ENCODE results near the gene HSD17B3. TPM values are rescaled to one million over a fixed set of nuclear protein-coding genes. Genes with fewer than 3 reads are reported as not detected.

The HSD17B3 gene
- total RNA-seq, 2 experiments from 2014 or later, result not detected

- intact Hi-C loops (cut with micrococcal nuclease), result no loop called here
- Mint-ChIP-seq H3K27ac (no peak overlapping the region), H3K9me3 (peaks cover 6% of the 10 kb centered on the region), H3K36me3 (ENCODE audit: low read depth) (no peaks in the 10 kb centered on the region), H3K4me1 (ENCODE audit: low read depth) (no peaks in the 10 kb centered on the region), H3K4me3 (no peak overlapping the region), H3K27me3 (ENCODE audit: low read depth) (no peaks in the 10 kb centered on the region)
- CTCF ChIA-PET, result interaction anchor here (0.6 kb wide), 1 partner anchor 165 kb away, joined by 3 read pairs; no protein-coding TSS in a partner anchor
- DNase-seq, result no peak
Measured at GRCh38 chr9:96299823-96300222, 2.2 kb downstream of the HSD17B3 start.

DNA sequence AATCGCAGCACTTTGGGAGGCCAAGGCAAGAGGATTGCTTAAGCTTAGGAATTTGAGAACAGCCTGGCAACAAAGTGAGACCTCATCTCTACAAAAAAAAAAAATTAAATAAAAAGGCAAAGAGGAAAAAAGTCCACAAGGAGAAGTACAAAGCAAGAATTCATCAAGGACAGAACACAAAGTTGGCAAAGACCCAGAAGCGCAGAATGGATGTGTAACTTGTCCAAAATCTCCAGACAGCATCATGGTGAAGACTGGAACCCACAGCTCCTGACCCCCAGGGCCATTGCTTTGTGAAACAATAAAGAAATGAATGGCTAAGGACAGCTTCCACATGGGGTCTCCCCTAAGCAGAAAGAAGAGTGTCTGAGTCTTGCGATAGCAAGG lies 7.8 kb downstream of the HSD17B3 start:
- DNase-seq, result no peak
- Mint-ChIP-seq H3K36me3 (ENCODE audit: low read depth) (no peaks in the 10 kb centered on the region), H3K4me3 (no peak overlapping the region), H3K27me3 (ENCODE audit: low read depth) (no peaks in the 10 kb centered on the region), H3K9me3 (peaks cover 4% of the 10 kb centered on the region), H3K4me1 (ENCODE audit: low read depth) (no peaks in the 10 kb centered on the region), H3K27ac (no peak overlapping the region)
- intact Hi-C loops (cut with micrococcal nuclease), result no loop called here
- CTCF ChIA-PET, result interaction anchor here (1.1 kb wide), 1 partner anchor 23 kb away, joined by 3 read pairs; no protein-coding TSS in a partner anchor

DNA sequence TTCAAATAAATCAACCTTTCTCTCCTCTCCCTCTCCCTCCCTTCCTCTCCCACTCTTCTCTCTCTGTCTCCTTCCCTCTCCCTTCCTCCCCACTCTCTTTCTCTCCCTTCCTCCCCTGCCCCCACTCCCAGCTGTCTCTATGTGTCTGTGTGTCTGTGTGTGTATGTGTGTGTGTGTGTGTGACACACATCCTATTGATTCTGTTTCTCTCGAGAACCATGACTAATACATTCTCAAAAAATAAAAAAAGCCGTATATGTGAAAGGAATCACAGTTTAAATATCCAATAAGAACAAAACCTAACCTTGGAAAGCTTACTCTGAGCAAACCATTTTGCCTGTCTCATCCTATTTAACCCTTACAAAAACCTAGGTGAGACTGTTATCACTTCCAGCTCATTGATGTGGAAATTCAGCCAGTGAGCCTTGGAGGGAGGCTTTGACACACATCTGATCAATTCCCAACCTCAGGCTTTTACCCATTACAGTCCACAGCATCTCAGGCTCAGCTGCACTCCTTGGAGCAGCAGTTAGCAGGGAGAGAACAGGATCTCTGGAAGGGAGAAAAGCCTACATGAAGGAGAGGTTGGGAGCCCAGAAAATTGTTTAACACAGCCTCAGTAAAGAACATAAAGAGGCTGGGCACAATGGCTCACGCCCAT lies 8.3 kb downstream of the HSD17B3 start:
- Mint-ChIP-seq H3K27me3 (ENCODE audit: low read depth) (no peaks in the 10 kb centered on the region), H3K9me3 (peaks cover 4% of the 10 kb centered on the region), H3K4me3 (no peak overlapping the region), H3K27ac (no peak overlapping the region), H3K4me1 (ENCODE audit: low read depth) (no peaks in the 10 kb centered on the region), H3K36me3 (ENCODE audit: low read depth) (no peaks in the 10 kb centered on the region)
- CTCF ChIA-PET, result interaction anchor here (1.1 kb wide), 1 partner anchor 24 kb away, joined by 3 read pairs; no protein-coding TSS in a partner anchor
- DNase-seq, result no peak
- intact Hi-C loops (cut with micrococcal nuclease), result no loop called here

GRCh38 chr9:96289392-96289791 lies 12.6 kb downstream of the HSD17B3 start:
- H3K36me3 Mint-ChIP-seq (ENCODE audit: low read depth), result no peaks in the 10 kb centered on the region
- no peaks in the 10 kb centered on the region for H3K4me1 Mint-ChIP-seq (ENCODE audit: low read depth)
- no peak overlapping the region for H3K4me3 Mint-ChIP-seq
- DNase-seq, result no peak
- H3K27ac Mint-ChIP-seq, result no peak overlapping the region
- H3K9me3 Mint-ChIP-seq, result no peaks in the 10 kb centered on the region
- CTCF ChIA-PET, result no interaction called here
- intact Hi-C loops (cut with micrococcal nuclease), result no loop called here
- peaks cover 5% of the 10 kb centered on the region for H3K27me3 Mint-ChIP-seq (ENCODE audit: low read depth)

DNA sequence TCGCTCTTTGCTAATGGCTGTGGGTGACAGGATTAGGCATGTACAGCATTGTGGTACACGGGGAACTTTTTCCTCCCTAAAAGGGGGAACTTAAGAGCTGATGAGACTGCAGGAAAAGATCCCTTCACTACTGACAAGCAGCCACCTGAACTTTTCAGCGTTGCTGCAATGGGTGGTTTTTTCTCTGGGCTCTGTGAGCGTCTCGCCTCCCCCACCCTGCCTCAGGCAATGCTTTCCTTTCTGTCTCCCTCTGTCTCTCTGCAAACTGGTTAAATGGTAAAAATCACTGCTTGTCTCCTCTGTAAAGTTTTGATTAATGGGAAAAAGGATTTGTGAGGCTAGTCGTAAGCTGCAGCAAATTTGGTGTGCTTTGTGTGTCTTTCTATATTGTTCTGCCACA lies 20.3 kb downstream of the HSD17B3 start:
- CTCF ChIA-PET, result no interaction called here
- Mint-ChIP-seq H3K27me3 (ENCODE audit: low read depth) (peaks cover 11% of the 10 kb centered on the region), H3K9me3 (peaks cover 2% of the 10 kb centered on the region), H3K27ac (no peak overlapping the region), H3K4me1 (ENCODE audit: low read depth) (no peaks in the 10 kb centered on the region), H3K36me3 (ENCODE audit: low read depth) (peaks cover 3% of the 10 kb centered on the region), H3K4me3 (no peak overlapping the region)
- intact Hi-C loops (cut with micrococcal nuclease), result no loop called here
- DNase-seq, result no peak

DNA sequence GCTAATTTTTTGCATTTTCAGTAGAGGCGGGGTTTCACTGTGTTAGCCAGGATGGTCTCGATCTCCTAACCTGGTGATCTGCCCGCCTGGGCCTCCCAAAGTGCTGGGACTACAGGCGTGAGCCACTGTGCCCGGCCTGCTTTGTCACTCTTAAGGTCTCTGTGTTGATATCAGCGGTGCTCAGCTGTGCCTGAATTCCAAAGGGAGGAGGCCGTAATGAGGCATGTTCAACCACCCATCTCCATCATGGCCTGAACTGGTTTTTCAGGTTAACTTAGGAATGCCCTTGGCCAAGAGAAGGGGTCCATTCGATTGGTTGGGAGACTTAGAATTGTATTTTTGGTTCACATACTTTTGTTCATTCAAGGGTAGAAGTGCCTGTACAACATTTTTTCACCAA lies 22.0 kb downstream of the HSD17B3 start:
- Mint-ChIP-seq H3K4me1 (ENCODE audit: low read depth) (no peaks in the 10 kb centered on the region), H3K9me3 (peaks cover 10% of the 10 kb centered on the region), H3K36me3 (ENCODE audit: low read depth) (peaks cover 4% of the 10 kb centered on the region), H3K27ac (no peak overlapping the region), H3K27me3 (ENCODE audit: low read depth) (peaks cover 6% of the 10 kb centered on the region), H3K4me3 (no peak overlapping the region)
- CTCF ChIA-PET, result interaction anchor here (0.6 kb wide), 1 partner anchor 1773 kb away, joined by 3 read pairs; no protein-coding TSS in a partner anchor
- intact Hi-C loops (cut with micrococcal nuclease), result no loop called here
- no peak for DNase-seq

GRCh38 chr9:96274939-96275338 lies 27.0 kb downstream of the HSD17B3 start:
- peaks cover 25% of the 10 kb centered on the region for H3K9me3 Mint-ChIP-seq
- peaks cover 4% of the 10 kb centered on the region for H3K36me3 Mint-ChIP-seq (ENCODE audit: low read depth)
- CTCF ChIA-PET, result no interaction called here
- H3K27me3 Mint-ChIP-seq (ENCODE audit: low read depth), result no peaks in the 10 kb centered on the region
- intact Hi-C loops (cut with micrococcal nuclease), result no loop called here
- H3K27ac Mint-ChIP-seq, result no peak overlapping the region
- H3K4me3 Mint-ChIP-seq, result no peak overlapping the region
- no peaks in the 10 kb centered on the region for H3K4me1 Mint-ChIP-seq (ENCODE audit: low read depth)
- no peak for DNase-seq

DNA sequence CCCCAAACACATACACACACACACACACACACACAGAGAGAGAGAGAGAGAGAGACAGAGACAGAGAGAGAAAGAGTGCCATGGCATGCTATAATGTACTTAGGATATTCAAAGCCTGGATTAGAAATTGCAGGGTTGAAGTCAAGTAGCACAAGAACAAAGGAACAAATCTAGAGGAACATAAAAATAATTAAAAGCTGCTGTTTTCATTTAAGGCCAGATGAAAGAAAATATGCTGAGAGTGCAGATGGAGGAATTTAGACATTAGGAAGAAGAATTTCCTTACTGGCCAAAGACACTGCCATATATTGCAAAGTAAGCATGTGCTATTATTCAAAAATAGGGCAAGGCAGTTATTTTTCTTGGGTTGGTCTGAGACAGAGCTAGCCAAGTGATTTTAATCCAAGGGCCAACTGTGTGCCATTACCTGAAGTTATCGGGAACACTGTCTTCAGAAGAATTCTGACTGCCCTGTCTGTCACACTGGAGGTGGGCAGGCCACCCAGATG lies 31.7 kb downstream of the HSD17B3 start:
- no peak for DNase-seq
- Mint-ChIP-seq H3K4me3 (no peak overlapping the region), H3K27ac (no peak overlapping the region), H3K9me3 (peaks cover 19% of the 10 kb centered on the region), H3K36me3 (ENCODE audit: low read depth) (peaks cover 4% of the 10 kb centered on the region), H3K4me1 (ENCODE audit: low read depth) (no peaks in the 10 kb centered on the region), H3K27me3 (ENCODE audit: low read depth) (peaks cover 4% of the 10 kb centered on the region)
- intact Hi-C loops (cut with micrococcal nuclease), result no loop called here
- CTCF ChIA-PET, result interaction anchor here (0.6 to 0.7 kb wide), 2 partner anchors 47 to 843 kb away, joined by 3 to 4 read pairs; no protein-coding TSS in a partner anchor

DNA sequence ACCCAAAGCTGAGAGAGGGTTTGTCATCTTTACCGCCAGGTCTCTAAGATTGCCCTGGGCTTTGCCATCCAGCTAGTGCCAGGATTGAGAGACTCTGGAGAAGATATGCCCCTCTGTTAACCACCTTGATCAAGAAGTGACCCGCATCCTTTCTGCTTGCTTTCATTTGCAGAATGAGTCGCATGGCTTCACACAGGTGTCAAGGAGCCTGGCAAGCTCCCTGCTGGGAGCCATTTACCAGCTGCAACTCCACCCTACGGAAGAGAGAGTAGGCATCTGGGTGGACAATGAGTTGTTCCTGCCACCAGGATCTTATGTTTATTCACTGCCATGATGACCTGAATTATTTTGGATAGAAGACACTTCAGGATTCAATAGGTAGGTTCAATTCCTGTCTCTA lies 43.0 kb downstream of the HSD17B3 start:
- intact Hi-C loops (cut with micrococcal nuclease), result no loop called here
- no peaks in the 10 kb centered on the region for H3K9me3 Mint-ChIP-seq

DNA sequence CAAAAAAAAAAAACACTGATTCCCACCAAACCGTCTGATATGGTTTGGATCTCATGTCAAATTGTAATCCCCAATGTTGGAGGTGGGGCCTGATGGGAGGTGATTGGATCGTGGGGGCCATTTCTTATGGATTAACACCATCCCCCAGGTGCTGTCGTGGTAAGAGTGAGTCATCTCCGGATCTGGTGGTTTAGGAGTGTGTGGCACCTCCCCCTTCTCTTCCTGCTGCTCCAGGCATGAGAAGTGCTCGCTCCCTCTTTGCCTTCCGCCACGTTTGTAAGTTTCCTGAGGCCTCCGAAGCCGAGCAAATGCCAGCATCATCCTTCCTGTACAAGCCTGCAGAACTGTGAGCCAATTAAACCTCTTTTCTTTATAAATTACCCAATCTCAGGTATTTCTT lies 45.2 kb downstream of the HSD17B3 start:
- intact Hi-C loops (cut with micrococcal nuclease), result no loop called here
- H3K27ac Mint-ChIP-seq, result no peak overlapping the region
- H3K4me3 Mint-ChIP-seq, result no peak overlapping the region
- no peaks in the 10 kb centered on the region for H3K9me3 Mint-ChIP-seq
- CTCF ChIA-PET, result interaction anchor here (0.8 kb wide), 1 partner anchor 10 kb away, joined by 3 read pairs; no protein-coding TSS in a partner anchor
- H3K36me3 Mint-ChIP-seq (ENCODE audit: low read depth), result no peaks in the 10 kb centered on the region
- DNase-seq, result peak; percentile 8
- H3K27me3 Mint-ChIP-seq (ENCODE audit: low read depth), result peaks cover 25% of the 10 kb centered on the region
- peaks cover 9% of the 10 kb centered on the region for H3K4me1 Mint-ChIP-seq (ENCODE audit: low read depth)

More for the DNA sequence above, 43.0 kb downstream of the HSD17B3 start:
- H3K4me3 Mint-ChIP-seq, result no peak overlapping the region
- no peak for DNase-seq
- H3K36me3 Mint-ChIP-seq (ENCODE audit: low read depth), result no peaks in the 10 kb centered on the region
- no peak overlapping the region for H3K27ac Mint-ChIP-seq
- H3K27me3 Mint-ChIP-seq (ENCODE audit: low read depth), result peaks cover 24% of the 10 kb centered on the region
- CTCF ChIA-PET, result interaction anchor here (1.2 kb wide), 1 partner anchor 58 kb away, joined by 3 read pairs; no protein-coding TSS in a partner anchor
- H3K4me1 Mint-ChIP-seq (ENCODE audit: low read depth), result peaks cover 9% of the 10 kb centered on the region

- H3K9me3 Mint-ChIP-seq, result no peaks in the 10 kb centered on the region
- H3K4me1 Mint-ChIP-seq (ENCODE audit: low read depth), result peaks cover 9% of the 10 kb centered on the region
- H3K36me3 Mint-ChIP-seq (ENCODE audit: low read depth), result no peaks in the 10 kb centered on the region
- intact Hi-C loops (cut with micrococcal nuclease), result no loop called here
- H3K27ac Mint-ChIP-seq, result no peak overlapping the region
- no peak overlapping the region for H3K4me3 Mint-ChIP-seq
- no peak for DNase-seq
- CTCF ChIA-PET, result interaction anchor here (1.0 kb wide), 1 partner anchor 9 kb away, joined by 6 read pairs; no protein-coding TSS in a partner anchor
- H3K27me3 Mint-ChIP-seq (ENCODE audit: low read depth), result peaks cover 27% of the 10 kb centered on the region
Measured at GRCh38 chr9:96255698-96256097, 46.3 kb downstream of the HSD17B3 start.

GRCh38 chr9:96253059-96253696 lies 48.8 kb downstream of the HSD17B3 start:
- H3K4me1 Mint-ChIP-seq (ENCODE audit: low read depth), result peaks cover 9% of the 10 kb centered on the region
- no peaks in the 10 kb centered on the region for H3K36me3 Mint-ChIP-seq (ENCODE audit: low read depth)
- H3K27ac Mint-ChIP-seq, result no peak overlapping the region
- H3K4me3 Mint-ChIP-seq, result no peak overlapping the region
- peaks cover 25% of the 10 kb centered on the region for H3K27me3 Mint-ChIP-seq (ENCODE audit: low read depth)
- no peaks in the 10 kb centered on the region for H3K9me3 Mint-ChIP-seq
- intact Hi-C loops (cut with micrococcal nuclease), result no loop called here
- no peak for DNase-seq
- CTCF ChIA-PET, result no interaction called here
